Gastroesophageal sphincter (tissue), 3 donors: ENCODE measurements around the gene CHFR.

Source experiments
- EP300 ChIP-seq: sonication (generic); formaldehyde crosslinking; IDR thresholded peaks from one replicate; pipeline ENCODE4 v1.6.1; 2017; ENCODE audit warnings: antibody characterized with exemption, mild to moderate bottlenecking
- TF ChIP-seq, protein P1 (sequence below), 4 experiments: fragments of 200-600 bp in 2 of 4; fragments of 450-650 bp in 2 of 4; sonication (generic) in 1 of 4; IDR thresholded peaks; one replicate each; pipeline ENCODE4 v1.5.1; 2017 to 2019; ENCODE audit warnings: antibody characterized with exemption in 4 of 4, mild to moderate bottlenecking in 2 of 4, moderate library complexity in 2 of 4

GRCh38 chr12:132887513-132888351, at the start of gene CHFR:
- TF ChIP-seq EP300 = no peak
- TF ChIP-seq, protein P1, sequence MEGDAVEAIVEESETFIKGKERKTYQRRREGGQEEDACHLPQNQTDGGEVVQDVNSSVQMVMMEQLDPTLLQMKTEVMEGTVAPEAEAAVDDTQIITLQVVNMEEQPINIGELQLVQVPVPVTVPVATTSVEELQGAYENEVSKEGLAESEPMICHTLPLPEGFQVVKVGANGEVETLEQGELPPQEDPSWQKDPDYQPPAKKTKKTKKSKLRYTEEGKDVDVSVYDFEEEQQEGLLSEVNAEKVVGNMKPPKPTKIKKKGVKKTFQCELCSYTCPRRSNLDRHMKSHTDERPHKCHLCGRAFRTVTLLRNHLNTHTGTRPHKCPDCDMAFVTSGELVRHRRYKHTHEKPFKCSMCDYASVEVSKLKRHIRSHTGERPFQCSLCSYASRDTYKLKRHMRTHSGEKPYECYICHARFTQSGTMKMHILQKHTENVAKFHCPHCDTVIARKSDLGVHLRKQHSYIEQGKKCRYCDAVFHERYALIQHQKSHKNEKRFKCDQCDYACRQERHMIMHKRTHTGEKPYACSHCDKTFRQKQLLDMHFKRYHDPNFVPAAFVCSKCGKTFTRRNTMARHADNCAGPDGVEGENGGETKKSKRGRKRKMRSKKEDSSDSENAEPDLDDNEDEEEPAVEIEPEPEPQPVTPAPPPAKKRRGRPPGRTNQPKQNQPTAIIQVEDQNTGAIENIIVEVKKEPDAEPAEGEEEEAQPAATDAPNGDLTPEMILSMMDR (IDR thresholded peaks at IDR 0.05) = no peak
